Mesodermal cell (in vitro differentiated cells): Measurements from ENCODE around the gene CRYBG2.

Experiments
- H3K27ac ChIP-seq: 2 replicates; pipeline ENCODE4 v1.7.0; 2013; ENCODE audit warnings: mild to moderate bottlenecking, low read depth, low read length, moderate library complexity; ENCODE audit not compliant: severe bottlenecking
- H3K36me3 ChIP-seq: 2 replicates; pipeline ENCODE4 v1.7.1; 2013; ENCODE audit warnings: mild to moderate bottlenecking, low read length, moderate library complexity; ENCODE audit not compliant: control insufficient read depth, insufficient read depth
- H3K4me1 ChIP-seq: one replicate; pipeline ENCODE4 v1.7.1; 2013; ENCODE audit warnings: mild to moderate bottlenecking, low read length; ENCODE audit not compliant: insufficient read depth, control insufficient read depth, poor library complexity, severe bottlenecking
- H3K4me3 ChIP-seq: 2 replicates; pipeline ENCODE4 v1.7.0; 2013; ENCODE audit warnings: low read length, control low read depth, mild to moderate bottlenecking; ENCODE audit not compliant: insufficient read depth, poor library complexity, severe bottlenecking; ENCODE audit errors: extremely low read depth
- H3K9me3 ChIP-seq: 2 replicates; pipeline ENCODE4 v1.7.1; 2013; ENCODE audit warnings: mild to moderate bottlenecking, low read length, moderate library complexity; ENCODE audit not compliant: control insufficient read depth
- WGBS, 2 experiments: methylation state at CpG; one replicate each; pipeline ENCODE4 v1.1.5; 2013; ENCODE audit warnings: missing lambda C conversion rate in 2 of 2; ENCODE audit not compliant: insufficient coverage in 2 of 2; 5-methylcytosine and 5-hydroxymethylcytosine counted together

Gene CRYBG2

GRCh38 chr1:26370591-26371382, 16.9 kb upstream of the CRYBG2 start:
- Histone ChIP-seq H3K9me3 (no peaks in the 10 kb centered on the region), H3K36me3 (no peaks in the 10 kb centered on the region), H3K4me1 (peaks cover 17% of the 10 kb centered on the region), H3K27ac (no peak overlapping the region), H3K4me3 (no peak overlapping the region)
- 73 to 100% methylated on average over 4 of the region's 6 CpGs for WGBS, 2 experiments

- no peaks in the 10 kb centered on the region for H3K36me3 ChIP-seq
- WGBS, 2 experiments, result 92 to 93% methylated on average over 3 of the region's 3 CpGs
- no peaks in the 10 kb centered on the region for H3K9me3 ChIP-seq
- H3K4me1 ChIP-seq, result no peaks in the 10 kb centered on the region
- no peak overlapping the region for H3K27ac ChIP-seq
- H3K4me3 ChIP-seq, result no peak overlapping the region
These were observed 14.6 kb upstream of the CRYBG2 start for GRCh38 chr1:26368486-26368885.

- WGBS, 2 experiments, result 71 to 100% methylated on average over 2 of the region's 4 CpGs
- no peaks in the 10 kb centered on the region for H3K36me3 ChIP-seq
These were observed 14.1 kb upstream of the CRYBG2 start for GRCh38 chr1:26368006-26368405.

GRCh38 chr1:26367441-26367840, 13.5 kb upstream of the CRYBG2 start:
- WGBS, 2 experiments, result 91 to 96% methylated on average over 5 to 6 of the region's 6 CpGs
- Histone ChIP-seq H3K27ac (no peak overlapping the region), H3K36me3 (no peaks in the 10 kb centered on the region), H3K4me1 (no peaks in the 10 kb centered on the region), H3K4me3 (no peak overlapping the region), H3K9me3 (no peaks in the 10 kb centered on the region)

More at GRCh38 chr1:26368006-26368405, 14.1 kb upstream of the CRYBG2 start:
- Histone ChIP-seq H3K27ac (no peak overlapping the region), H3K9me3 (no peaks in the 10 kb centered on the region), H3K4me3 (no peak overlapping the region), H3K4me1 (no peaks in the 10 kb centered on the region)

GRCh38 chr1:26364956-26365355, 11.0 kb upstream of the CRYBG2 start:
- 90 to 94% methylated on average over 9 of the region's 9 CpGs for WGBS, 2 experiments
- Histone ChIP-seq H3K9me3 (no peaks in the 10 kb centered on the region), H3K4me3 (no peak overlapping the region), H3K36me3 (no peaks in the 10 kb centered on the region), H3K27ac (no peak overlapping the region), H3K4me1 (peaks cover 6% of the 10 kb centered on the region)

- 41 to 48% methylated on average over 18 to 20 of the region's 26 CpGs for WGBS, 2 experiments
These were observed 9.9 kb upstream of the CRYBG2 start for GRCh38 chr1:26363549-26364448.

GRCh38 chr1:26362331-26362730, 8.4 kb upstream of the CRYBG2 start:
- WGBS, 2 experiments, result 97 to 100% methylated on average over 2 to 3 of the region's 3 CpGs
- H3K4me3 ChIP-seq, result no peak overlapping the region
- H3K36me3 ChIP-seq, result no peaks in the 10 kb centered on the region
- H3K27ac ChIP-seq, result no peak overlapping the region
- H3K9me3 ChIP-seq, result no peaks in the 10 kb centered on the region
- peaks cover 8% of the 10 kb centered on the region for H3K4me1 ChIP-seq

More at GRCh38 chr1:26363549-26364448, 9.9 kb upstream of the CRYBG2 start:
- H3K4me1 ChIP-seq, result peaks cover 8% of the 10 kb centered on the region
- H3K9me3 ChIP-seq, result no peaks in the 10 kb centered on the region
- H3K27ac ChIP-seq, result no peak overlapping the region
- H3K36me3 ChIP-seq, result no peaks in the 10 kb centered on the region
- no peak overlapping the region for H3K4me3 ChIP-seq

GRCh38 chr1:26361605-26362122, 7.7 kb upstream of the CRYBG2 start:
- H3K9me3 ChIP-seq, result no peaks in the 10 kb centered on the region
- no peaks in the 10 kb centered on the region for H3K36me3 ChIP-seq
- H3K4me3 ChIP-seq, result no peak overlapping the region
- no peak overlapping the region for H3K27ac ChIP-seq
- H3K4me1 ChIP-seq, result peaks cover 8% of the 10 kb centered on the region
- 93 to 94% methylated on average over 11 of the region's 12 CpGs for WGBS, 2 experiments

GRCh38 chr1:26360807-26361604, 7.1 kb upstream of the CRYBG2 start:
- H3K36me3 ChIP-seq, result no peaks in the 10 kb centered on the region
- WGBS, 2 experiments, result 82 to 83% methylated on average over 19 to 27 of the region's 27 CpGs
- no peaks in the 10 kb centered on the region for H3K9me3 ChIP-seq
- H3K27ac ChIP-seq, result no peak overlapping the region
- H3K4me3 ChIP-seq, result no peak overlapping the region
- H3K4me1 ChIP-seq, result peaks cover 8% of the 10 kb centered on the region
